GM21576 (cell line): ENCODE results near the gene NUCB2.

Source experiments
- ATAC-seq: cut with Tn5 transposase; IDR thresholded peaks from one replicate; pipeline ENCODE4 v1.9.1; 2021; ENCODE audit warnings: mild to moderate bottlenecking, moderate library complexity; ENCODE audit not compliant: unreplicated experiment

NUCB2 gene

DNA sequence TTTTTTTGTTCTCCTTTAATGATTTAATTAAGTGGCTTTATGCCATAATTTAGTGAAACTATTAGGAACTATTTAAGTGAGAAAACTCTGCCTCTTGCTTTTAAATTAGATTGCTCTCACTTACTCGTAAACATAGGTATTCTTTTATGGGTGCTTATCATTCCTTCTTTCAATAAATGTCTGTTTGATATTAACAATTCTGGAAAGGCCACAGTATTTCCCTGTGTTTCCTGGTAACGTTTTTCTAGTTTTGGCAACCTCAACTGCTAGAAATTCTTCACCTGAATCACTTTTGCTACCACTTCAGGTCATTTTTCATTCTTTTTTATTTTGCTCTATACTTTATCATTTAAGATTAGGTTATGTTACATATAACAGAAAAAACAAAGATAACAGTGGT is 55.1 kb downstream of the NUCB2 start:
- no peak for ATAC-seq

DNA sequence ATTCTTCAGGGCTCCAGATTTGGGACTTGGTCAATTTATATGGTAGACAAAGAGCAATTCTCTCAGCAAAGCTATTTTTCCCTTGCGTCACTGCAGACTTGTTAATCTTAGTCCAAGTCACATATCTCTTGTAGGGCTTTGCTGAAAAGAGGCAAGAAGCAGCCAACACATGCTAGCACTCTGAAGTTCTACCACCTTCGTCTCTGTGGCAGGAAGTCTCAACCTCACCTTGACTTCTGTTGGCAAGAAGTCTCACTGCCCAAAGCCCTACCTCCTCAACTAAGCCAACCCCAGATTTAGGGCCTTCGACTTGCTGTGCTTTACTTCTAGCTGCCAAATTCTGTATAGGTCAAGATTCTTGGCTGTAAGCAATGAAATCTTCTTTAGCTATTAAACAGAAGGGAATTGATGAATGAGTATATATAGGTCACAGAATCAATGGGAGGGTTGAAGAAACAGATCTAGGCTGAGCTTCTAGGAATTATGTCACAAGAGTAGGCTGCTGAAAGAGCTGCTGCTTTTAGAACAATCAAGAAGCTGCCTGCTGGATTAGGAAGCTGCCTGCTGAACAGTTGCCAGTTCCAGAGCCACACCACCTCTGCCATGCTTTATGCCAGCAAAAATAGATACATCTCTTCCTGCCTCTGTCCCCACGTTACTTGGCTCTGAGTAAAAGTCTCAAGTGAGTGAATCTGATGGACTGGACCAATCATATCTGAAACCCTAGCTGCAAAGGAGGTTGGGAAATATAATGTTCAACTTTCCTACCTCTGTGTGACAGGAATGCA is 57.5 kb downstream of the NUCB2 start:
- ATAC-seq: no peak

DNA sequence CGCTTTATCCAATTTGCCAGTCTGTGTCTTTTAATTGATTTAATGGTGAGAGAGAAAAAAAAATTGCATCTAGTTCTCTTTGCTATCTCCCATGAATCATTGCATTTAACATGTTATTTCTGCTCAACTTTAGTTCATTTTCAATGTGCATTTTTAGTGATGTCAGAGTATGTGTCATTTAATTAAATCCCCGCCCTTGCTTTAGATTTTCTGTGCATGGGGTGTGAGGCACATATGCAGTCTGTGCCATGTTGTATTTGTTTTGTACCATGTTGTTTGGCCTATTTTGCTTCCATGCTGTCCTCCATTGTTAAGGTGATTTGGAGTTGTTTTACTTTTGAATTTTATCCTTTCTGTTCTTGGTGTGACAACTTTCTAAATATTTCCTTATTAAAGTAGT is 66.7 kb downstream of the NUCB2 start:
- ATAC-seq: no peak

DNA sequence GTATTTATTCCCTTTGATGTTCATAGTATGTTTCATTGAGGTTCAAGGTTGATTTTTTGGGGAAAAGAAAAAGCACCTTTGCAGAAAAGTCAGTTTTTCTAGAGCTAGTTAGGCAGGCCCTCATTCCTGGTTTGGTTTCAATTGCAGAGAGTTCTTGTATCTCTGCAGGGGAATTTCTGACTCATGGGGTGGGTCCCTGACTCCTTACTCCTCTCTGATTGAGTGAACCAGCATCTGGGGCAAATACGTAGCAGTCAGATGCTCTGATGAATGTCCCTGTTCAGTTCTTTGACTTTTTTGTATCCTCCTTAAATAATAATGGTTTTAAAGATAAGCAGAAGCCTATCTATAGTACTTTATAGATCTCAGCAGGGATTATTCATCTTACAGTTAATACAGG is 67.4 kb downstream of the NUCB2 start:
- no peak for ATAC-seq

DNA sequence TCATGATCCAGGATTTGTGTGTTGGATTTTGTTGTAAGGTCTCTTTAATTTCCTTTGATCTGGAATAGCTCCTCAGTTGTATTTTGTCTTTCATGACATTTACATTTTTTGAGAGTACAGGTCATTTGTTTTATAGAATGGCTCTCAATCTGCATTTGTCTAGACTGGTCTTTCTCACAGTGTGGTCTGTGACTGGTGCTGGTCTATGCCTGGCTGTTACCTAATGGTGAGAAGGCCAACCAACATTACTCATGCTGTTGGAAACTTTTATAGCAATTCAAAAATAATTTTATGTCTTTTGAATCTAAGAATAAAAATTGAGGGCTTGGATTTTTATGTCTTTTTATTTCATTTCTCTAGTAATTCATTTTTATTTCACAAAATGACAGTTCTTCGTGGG is 71.1 kb downstream of the NUCB2 start:
- no peak for ATAC-seq

DNA sequence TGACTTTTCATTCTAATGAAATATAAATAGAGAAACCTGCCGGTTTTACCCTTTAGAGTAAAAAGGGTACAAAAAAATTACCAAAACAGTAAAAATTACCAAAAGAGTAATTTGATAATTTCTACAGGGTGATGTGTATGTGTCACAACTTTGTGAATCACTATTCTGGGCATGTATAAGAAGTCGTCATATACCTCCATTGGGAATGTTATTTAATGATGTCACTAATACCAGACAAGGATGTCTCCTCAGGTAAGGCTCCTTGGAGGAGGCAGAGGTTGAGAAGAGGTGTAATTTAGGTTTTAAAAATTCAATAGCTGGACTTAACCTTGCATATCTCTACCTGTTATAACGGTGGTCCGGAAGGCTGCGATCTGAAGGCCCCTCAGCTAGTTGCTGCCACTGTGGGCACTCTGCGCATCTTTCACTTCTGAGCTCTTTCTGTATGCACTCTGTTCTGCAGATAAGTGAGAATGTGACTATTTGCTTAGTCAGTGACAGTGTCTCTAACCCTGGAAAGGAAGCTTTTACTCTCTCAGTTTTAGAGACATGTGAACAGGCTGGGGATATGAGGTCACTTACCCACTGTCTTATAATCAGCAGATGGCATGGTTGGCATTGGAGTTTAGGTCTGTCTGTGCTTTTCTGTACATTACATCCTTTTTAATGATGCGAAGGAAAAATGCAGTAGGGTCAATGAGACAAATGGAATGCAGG is 74.1 kb downstream of the NUCB2 start:
- no peak for ATAC-seq

DNA sequence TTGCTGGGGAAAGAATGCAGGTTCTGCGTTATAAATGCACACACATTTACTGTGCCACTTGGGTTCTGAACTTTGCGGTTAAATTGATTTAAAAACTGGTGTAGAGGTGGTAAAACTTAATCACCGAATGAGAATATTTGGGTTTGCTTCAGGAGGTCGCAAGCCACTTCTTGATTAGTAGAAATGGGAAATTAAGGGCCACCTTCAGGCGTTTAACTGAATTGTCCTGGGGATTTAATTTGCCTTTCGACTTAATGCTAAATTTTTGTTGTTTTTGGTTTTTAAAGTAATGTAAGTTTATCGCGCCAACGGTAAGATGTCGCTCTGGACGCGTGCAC is 74.6 kb downstream of the NUCB2 start:
- no peak for ATAC-seq

DNA sequence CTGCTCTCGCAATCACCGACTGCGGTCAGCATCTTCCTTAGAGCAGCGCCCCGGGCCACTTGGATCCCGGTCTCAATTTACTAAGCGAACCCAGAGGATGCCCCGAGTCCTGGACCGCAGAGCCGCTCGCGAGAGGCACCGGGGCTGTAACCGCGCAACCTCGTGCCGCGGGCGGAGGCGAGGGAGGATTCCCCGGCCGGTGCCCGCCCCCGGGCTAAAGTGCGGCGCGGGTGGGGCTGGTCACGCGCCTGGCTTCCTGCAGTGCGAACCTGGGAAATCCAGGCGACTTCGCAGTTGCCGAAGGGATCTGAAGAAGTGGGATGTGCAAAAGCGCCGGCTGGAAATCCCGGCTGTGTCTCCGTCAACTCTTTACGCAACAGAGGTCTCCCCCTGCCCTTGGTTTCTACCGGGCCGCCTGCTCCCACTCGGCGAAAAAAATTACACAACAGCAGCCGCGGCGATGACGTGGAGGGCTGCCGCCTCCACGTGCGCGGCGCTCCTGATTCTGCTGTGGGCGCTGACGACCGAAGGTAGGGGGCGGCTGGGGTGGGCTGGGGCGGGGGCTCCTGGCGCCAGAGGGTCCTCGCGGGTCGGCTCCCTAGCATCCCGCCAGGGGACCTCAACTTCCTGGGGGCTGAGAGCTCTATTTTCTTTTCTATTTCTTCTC is 75.1 kb downstream of the NUCB2 start, which contains the start of gene NCR3LG1:
Gene NCR3LG1 (plus strand): TSS at position 291 of the 667 bp plus-strand sequence. CDS start 170 bp downstream, at position 461.
- no peak for ATAC-seq

DNA sequence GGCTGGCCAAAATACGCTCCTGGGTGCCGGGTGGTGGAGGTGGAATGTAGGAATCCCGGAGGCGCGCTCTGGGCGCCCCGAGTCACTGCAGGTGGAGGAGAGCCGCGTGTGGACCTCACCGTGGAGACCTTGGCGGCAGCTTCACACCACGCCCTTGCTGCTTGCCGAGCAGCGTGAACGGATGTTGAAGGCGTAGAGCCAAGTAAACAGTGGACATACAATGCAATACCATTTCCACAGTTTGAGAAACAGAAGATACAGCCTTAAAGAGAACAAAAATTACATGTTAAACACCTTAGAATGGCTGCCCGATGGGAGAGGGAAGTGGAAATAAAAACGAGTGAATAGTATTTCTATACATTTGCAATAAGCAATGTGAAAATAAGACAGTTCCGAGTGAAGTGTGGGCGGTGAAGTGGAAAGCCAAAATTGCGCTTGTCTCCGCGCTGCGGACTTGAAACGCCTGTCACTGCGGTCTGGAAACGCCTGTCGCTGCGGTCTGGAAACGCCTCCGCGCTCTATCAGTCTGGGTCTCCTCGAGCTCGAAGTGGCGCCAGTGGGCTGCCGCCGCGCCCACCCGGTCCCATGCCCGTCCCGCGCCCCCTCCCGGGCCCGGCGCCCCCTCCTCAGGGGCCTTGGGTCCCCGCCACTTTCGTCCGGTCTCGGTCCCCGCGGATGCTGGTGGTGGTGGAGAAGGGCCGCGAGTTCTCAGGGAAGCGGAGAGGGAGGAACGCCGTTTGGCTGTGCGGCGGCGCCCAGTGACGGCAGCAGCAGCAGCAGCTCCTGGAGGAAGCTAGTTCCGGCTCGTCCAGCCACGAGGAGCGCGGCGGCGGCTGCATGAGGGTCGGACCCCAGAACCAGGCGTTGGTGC is 76.6 kb downstream of the NUCB2 start:
- no peak for ATAC-seq

DNA sequence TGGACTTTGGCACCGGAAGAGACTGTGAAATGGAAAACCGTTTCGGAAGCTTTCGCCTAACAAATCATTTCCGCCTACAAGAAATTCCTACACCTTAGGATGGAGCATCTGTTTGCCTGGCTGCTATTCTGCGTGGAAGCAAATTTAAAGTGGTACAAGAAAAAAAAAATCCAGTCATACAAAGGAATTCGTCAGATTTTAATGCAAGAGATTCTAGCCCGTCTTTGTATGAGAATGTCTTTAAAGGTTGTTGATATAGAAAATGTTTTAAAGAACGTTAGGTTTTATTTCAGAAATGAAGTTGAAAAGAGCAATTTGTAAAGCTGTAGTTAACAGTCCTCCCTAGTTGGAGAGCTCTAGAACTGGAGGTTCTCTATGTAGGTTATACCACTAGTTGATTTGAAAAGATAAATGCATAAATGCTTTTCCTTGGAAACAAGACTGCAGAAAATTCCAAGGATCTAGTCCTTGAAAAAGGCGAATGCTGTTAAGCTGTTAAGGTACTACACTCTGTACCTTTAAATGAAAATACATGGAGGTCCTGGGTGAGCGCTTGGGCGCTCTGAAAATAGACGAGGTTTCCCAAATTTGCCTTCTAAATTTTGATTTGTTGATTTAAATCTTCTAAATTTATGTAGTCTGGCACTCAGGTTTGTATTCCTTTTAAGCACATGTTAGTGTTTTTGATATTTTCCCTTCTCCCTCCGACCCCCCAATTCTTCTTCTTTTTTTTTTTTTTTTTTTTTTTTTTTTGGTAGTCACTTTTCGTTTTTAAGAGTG is 77.5 kb downstream of the NUCB2 start:
- ATAC-seq: no peak

DNA sequence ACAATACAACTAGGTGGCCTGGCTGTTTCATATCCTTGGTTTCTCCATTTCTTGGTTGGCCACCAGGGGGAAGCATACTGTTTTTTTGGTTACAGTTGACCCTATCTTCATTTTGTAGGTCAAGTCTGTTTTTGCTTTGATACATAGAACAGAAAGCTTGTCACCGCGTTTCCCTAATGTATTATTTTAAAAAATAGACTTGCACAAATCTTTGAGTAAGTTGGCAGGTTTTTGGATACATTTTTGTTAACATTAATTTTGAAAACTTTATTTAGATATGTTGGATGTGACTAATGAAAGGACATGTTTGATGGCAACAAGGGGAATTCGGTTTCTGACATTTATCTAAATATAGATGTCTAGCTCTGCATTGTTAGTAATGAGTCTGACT is 78.1 kb downstream of the NUCB2 start:
- ATAC-seq: no peak

DNA sequence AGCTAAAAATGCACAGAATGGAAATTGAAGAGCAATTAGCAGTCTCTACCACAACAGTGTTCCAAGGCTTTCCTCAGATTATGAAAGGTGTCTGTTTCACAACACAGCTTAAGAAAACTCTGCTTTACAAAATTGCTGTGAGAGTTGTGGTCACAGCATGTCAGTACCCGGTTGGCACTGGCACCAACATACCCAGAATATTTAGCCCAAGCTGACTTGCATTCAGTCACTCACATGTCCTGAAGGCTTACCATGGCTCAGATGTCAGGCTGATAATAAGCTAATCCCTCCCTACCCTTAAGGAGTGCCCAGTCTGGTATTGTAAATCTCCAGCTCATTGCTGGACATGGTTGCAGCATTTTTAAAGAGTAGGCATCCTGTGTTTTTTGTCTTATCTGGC is 90.0 kb downstream of the NUCB2 start:
- ATAC-seq: no peak

DNA sequence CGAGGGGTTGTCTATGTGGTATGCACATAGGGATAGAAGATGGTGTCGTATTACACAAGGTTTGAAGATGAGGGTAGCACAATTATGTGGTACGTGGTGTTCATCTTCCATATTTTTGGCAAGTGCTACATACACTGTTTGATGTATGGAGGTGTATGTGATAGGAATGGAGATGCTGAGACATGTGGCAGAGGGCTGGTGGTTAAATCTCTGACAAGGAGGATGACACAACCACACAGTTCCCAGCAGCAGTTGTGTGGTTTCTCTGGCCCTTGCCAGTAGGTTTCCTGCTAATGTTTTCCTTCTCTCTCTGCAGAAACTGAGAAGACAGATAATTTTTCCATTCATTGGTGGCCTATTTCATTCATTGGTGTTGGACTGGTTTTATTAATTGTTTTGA is 92.0 kb downstream of the NUCB2 start:
- no peak for ATAC-seq

DNA sequence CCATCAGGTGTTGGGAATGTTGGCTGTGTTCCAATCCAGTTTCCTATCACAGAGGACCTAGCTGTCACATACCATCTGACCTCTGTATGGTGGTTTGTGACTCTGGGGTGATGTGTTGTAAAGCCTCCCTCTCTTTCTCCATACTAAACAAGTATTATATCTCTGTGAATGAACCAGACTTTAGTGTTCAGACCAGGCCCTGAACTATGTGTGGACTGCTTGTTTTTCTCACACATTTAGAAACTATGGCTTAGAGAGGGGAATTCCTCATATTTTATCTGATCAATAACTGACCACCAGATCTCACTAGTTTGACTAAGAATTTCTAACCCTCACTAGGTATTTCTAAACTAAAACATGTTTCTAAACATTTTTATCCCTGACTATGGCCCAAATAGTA is 92.6 kb downstream of the NUCB2 start:
- no peak for ATAC-seq

DNA sequence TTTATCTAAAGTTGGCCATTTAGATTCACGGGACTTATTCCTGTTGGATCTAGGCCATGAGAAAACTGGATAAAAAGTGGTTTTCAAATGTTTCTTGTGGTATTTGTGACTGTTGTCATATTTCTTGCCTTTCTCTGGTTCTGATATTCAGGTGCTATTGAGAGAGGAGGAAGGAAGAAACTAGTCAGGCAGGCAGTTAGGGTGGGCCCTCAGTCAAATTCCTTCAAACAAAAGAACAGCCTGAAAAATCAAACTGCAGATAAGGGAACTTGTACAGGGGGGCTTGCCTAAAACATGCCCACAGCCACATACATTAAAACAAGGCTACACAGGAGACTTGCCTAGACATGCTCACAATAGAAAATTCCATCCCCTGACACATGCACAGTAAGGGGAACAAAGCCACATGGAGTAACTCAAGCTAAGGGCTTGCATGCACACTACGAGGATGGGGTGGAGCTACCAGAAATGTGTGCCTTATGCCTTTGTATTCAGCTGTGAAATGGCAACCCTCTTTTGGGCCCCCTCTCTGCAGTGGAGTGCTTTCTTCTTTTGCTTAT is 93.2 kb downstream of the NUCB2 start:
- no peak for ATAC-seq

DNA sequence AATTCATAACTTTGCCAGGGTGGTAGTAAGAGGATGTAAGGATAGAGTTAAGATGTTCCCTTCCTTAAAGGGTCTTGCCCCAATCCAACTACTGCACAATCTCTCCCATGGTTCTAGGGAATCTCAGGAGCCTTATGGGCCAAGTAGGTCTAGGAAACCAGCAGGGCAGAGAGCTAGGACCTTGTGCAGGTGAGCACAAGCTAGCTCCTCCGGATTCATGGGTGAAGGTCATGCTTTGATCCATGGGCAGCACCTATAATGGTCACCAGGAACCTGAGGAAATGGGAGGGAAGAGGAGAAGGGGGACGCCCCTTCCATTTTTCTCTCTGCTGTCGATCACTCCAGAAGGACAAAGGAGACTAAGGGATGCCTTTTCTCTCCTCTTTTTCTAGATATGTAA is 95.1 kb downstream of the NUCB2 start:
- no peak for ATAC-seq

DNA sequence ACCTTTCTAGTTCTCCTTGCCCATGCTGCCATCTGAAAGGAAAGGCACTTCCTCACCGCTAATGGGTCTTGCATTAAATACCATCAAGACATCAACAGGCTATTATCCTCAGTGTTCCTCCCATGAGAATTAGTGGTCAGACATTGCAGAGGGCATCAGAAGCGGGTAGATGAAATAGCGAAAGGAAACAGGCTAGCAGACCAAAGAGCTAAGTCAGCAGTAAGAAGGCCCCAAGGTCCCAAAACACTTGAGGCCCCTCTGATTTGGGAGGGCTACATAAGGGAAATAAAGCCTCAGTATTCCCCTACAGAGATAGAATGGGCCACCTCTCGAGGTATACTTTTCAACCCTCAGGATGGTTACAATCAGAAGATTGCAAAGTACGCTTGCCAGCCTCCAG is 99.0 kb downstream of the NUCB2 start:
- no peak for ATAC-seq

DNA sequence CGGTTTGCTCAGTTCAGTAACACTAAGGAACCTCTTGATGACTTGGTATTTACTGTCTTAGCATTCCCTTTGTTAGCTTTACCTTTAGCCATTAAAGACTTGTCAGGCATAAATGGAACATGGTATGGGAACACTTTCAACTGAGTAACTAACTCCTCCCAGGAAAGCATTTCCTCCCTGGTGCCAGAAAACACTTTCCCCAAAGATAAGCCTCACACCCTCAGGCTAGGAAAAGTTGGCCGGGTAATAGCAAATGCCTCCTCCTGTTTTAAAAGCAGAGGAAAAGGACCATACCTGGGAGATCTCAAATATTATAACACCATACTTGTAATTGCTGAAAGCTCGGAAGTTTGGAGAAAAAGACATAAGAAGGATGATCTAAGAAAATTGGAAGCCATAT is 100.0 kb downstream of the NUCB2 start:
- no peak for ATAC-seq

DNA sequence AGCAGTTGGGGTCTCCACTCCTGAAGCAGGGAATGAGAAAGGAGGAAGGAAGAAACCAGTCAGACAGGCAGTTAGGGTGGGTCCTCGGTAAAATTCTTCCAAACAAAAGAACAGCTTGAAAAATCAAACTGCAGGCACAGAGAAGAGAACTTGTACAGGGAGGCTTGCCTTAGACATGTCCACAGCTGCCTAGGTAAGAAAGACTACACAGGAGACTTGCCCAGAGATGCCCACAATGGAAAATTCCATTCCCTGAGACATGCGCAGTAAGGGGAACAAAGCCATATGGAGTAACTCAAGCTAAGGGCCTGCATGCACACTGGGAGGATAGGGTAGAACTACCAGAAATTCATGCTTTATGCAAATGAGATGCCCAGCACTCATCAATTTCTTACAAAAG is 102.1 kb downstream of the NUCB2 start:
- ATAC-seq: no peak
